HCT116 (cell line): ENCODE data around the gene PON3.

Experiments used
- CEBPB ChIP-seq: IDR thresholded peaks from 2 replicates; pipeline ENCODE4 v1.6.1; 2012; ENCODE audit warnings: low read depth
- EZH2 ChIP-seq: fragments of 200-600 bp; sonication (generic); IDR thresholded peaks from 2 replicates; pipeline ENCODE4 v1.6.1; 2017; ENCODE audit warnings: antibody characterized with exemption, mixed run types
- POLR2A ChIP-seq: IDR thresholded peaks from 2 replicates; pipeline ENCODE4 v1.7.0; 2011; ENCODE audit warnings: borderline replicate concordance; ENCODE audit not compliant: insufficient read depth, insufficient read length; ENCODE audit errors: extremely low read depth
- POLR2AphosphoS5 ChIP-seq: IDR thresholded peaks from 2 replicates; pipeline ENCODE4 v1.6.1; 2011; ENCODE audit warnings: mild to moderate bottlenecking, low read depth, low read length, moderate library complexity
- SIN3A ChIP-seq: IDR thresholded peaks from 2 replicates; pipeline ENCODE4 v1.6.1; 2012; ENCODE audit warnings: low read depth
- SRF ChIP-seq: IDR thresholded peaks from 2 replicates; pipeline ENCODE4 v1.6.1; 2012; ENCODE audit warnings: low read depth
- TCF7L2 ChIP-seq: IDR thresholded peaks from 2 replicates; pipeline ENCODE4 v1.7.0; 2011; ENCODE audit warnings: borderline replicate concordance, inconsistent platforms; ENCODE audit not compliant: insufficient read depth, insufficient read length; ENCODE audit errors: extremely low read depth
- YY1 ChIP-seq: IDR thresholded peaks from 2 replicates; pipeline ENCODE4 v1.6.1; 2011; ENCODE audit warnings: low read length, low read depth, moderate library complexity, mild to moderate bottlenecking; ENCODE audit not compliant: insufficient replicate concordance; ENCODE audit errors: extremely low read depth
- TF ChIP-seq, protein P1 (sequence below), 3 experiments: fragments of 200-600 bp in 1 of 3; sonication (generic) in 1 of 3; IDR thresholded peaks in 2 of 3; conservative IDR thresholded peaks in 1 of 3; 2 replicates each; pipeline ENCODE4 v1.5.1; 2012 to 2017; ENCODE audit warnings: low read depth in 2 of 3, low read length in 2 of 3, antibody characterized with exemption in 1 of 3, borderline replicate concordance in 1 of 3, control low read depth in 1 of 3, mild to moderate bottlenecking in 1 of 3, mixed read lengths in 1 of 3, mixed run types in 1 of 3, moderate library complexity in 1 of 3; ENCODE audit not compliant: insufficient read depth in 1 of 3
- TF ChIP-seq, protein P2 (sequence below): IDR thresholded peaks from 2 replicates; pipeline ENCODE4 v1.6.1; 2012
- TF ChIP-seq, protein P3 (sequence below): IDR thresholded peaks from 2 replicates; pipeline ENCODE4 v1.6.1; 2012

DNA sequence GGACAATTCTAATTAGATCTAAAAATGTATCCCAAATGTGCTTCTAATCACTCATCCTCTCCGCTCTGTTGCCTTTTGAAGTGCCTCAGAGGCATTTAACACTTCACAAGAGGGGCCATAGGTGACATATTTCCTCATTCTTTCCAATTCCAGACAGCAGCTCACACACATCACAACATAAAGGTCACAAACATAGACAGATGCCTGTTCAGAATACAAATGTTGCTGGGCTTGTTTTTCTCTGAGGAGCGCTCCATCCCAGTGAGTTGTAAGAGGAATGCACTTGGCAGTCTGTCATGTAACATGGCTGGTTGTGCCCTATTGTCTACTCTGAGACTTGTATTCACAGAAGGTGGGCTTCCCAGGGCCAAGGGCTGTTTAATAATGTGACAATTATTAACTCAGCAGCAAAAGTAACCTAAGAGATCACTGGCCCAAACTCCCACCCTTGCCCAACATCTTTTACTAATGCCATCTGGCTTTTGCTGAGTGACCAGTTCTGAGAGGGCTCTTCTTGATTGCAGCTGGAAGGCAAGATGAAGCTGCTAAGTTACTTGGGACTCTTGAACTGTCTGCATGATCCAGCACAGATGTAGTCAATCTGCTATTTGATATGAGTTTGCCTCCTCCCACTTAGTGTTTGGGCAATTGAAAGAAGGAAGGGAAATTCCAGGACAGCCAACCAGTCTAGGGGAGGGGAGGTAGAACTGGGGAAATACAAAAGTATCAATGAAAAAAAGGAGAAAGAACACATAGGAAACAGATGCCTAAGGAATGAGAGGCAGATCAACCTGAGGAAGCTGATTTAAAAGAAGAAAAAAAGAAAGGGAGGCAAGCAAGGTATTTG lies 25.0 kb upstream of the PON3 start:
- no peak for TF ChIP-seq POLR2AphosphoS5
- TF ChIP-seq, protein P1, sequence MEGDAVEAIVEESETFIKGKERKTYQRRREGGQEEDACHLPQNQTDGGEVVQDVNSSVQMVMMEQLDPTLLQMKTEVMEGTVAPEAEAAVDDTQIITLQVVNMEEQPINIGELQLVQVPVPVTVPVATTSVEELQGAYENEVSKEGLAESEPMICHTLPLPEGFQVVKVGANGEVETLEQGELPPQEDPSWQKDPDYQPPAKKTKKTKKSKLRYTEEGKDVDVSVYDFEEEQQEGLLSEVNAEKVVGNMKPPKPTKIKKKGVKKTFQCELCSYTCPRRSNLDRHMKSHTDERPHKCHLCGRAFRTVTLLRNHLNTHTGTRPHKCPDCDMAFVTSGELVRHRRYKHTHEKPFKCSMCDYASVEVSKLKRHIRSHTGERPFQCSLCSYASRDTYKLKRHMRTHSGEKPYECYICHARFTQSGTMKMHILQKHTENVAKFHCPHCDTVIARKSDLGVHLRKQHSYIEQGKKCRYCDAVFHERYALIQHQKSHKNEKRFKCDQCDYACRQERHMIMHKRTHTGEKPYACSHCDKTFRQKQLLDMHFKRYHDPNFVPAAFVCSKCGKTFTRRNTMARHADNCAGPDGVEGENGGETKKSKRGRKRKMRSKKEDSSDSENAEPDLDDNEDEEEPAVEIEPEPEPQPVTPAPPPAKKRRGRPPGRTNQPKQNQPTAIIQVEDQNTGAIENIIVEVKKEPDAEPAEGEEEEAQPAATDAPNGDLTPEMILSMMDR (IDR thresholded peaks at IDR 0.05 in 2 of 3, conservative IDR thresholded peaks at IDR 0.05 in 1 of 3; ENCODE audit: borderline replicate concordance in 1 of 3, insufficient read depth in 1 of 3, low read depth in 2 of 3, low read length in 2 of 3), result no peak
- no peak for TF ChIP-seq SIN3A
- TF ChIP-seq CEBPB, result no peak
- TF ChIP-seq SRF, result no peak
- no peak for TF ChIP-seq POLR2A
- no peak for TF ChIP-seq EZH2
- TF ChIP-seq, protein P2, sequence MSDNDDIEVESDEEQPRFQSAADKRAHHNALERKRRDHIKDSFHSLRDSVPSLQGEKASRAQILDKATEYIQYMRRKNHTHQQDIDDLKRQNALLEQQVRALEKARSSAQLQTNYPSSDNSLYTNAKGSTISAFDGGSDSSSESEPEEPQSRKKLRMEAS, result no peak
- TF ChIP-seq, protein P3, sequence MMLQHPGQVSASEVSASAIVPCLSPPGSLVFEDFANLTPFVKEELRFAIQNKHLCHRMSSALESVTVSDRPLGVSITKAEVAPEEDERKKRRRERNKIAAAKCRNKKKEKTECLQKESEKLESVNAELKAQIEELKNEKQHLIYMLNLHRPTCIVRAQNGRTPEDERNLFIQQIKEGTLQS, result no peak
- no peak for TF ChIP-seq YY1
- TF ChIP-seq TCF7L2, result no peak
